RWPE1 (cell line): ENCODE measurements around the gene NSRP1.

ENCODE experiments used
- CTCF ChIA-PET: fragments of 350-600 bp; sonication (Branson Sonifier 250); formaldehyde crosslinking; extraction: SDS; loops from one replicate; lab custom pipeline; 2021; lab: Yijun Ruan, JAX
- POLR2A ChIA-PET: fragments of 400-600 bp; formaldehyde crosslinking; extraction: SDS; loops from one replicate; lab custom pipeline; 2020; ENCODE audit warnings: antibody characterized with exemption; ENCODE audit not compliant: low non-redundant PET; lab: Yijun Ruan, JAX
- DNase-seq: peaks from one replicate; pipeline ENCODE4 v3.0.0; 2012; ENCODE audit warnings: low spot score
- H3K27ac ChIP-seq: fragments of 450-650 bp; 2 replicates; pipeline ENCODE4 v1.5.1; 2017
- CTCF ChIP-seq: fragments of 450-650 bp; conservative IDR thresholded peaks from 2 replicates; pipeline ENCODE4 v1.5.1; 2017; ENCODE audit warnings: low read depth, mild to moderate bottlenecking

The NSRP1 gene

GRCh38 chr17:30165960-30166359 lies 49.3 kb downstream of the NSRP1 start:
- DNase-seq: no peak
- ChIA-PET CTCF (no interaction called here), POLR2A (no interaction called here)
- no peak for TF ChIP-seq CTCF
- no peak overlapping the region for H3K27ac ChIP-seq

- CTCF ChIA-PET: no interaction called here
- TF ChIP-seq CTCF: no peak
- peak; percentile 11 for DNase-seq
- POLR2A ChIA-PET: no interaction called here
- H3K27ac ChIP-seq: no peak overlapping the region
These were observed 53.9 kb downstream of the NSRP1 start for GRCh38 chr17:30170415-30170987.

GRCh38 chr17:30172560-30172959 lies 55.9 kb downstream of the NSRP1 start:
- CTCF ChIA-PET: interaction anchor here (0.6 kb wide), 1 partner anchor 11 kb away, joined by 4 read pairs; no protein-coding TSS in a partner anchor
- POLR2A ChIA-PET: no interaction called here

GRCh38 chr17:30173649-30174048 lies 57.0 kb downstream of the NSRP1 start:
- POLR2A ChIA-PET: no interaction called here
- CTCF ChIA-PET: no interaction called here

More at GRCh38 chr17:30172560-30172959, 55.9 kb downstream of the NSRP1 start:
- no peak for TF ChIP-seq CTCF
- no peak overlapping the region for H3K27ac ChIP-seq
- DNase-seq: peak; percentile 11

GRCh38 chr17:30174556-30174955 lies 57.9 kb downstream of the NSRP1 start:
- DNase-seq: no peak
- CTCF ChIA-PET: interaction anchor here (0.6 to 0.7 kb wide), 2 partner anchors 145 to 1695 kb away, joined by 3 to 4 read pairs; no protein-coding TSS in a partner anchor
- POLR2A ChIA-PET: no interaction called here
- no peak overlapping the region for H3K27ac ChIP-seq
- no peak for TF ChIP-seq CTCF

More at GRCh38 chr17:30173649-30174048, 57.0 kb downstream of the NSRP1 start:
- no peak for DNase-seq
- H3K27ac ChIP-seq: no peak overlapping the region
- TF ChIP-seq CTCF: no peak

GRCh38 chr17:30176855-30177254 lies 60.2 kb downstream of the NSRP1 start:
- no peak for DNase-seq
- CTCF ChIA-PET: no interaction called here
- no peak for TF ChIP-seq CTCF
- H3K27ac ChIP-seq: no peak overlapping the region
- POLR2A ChIA-PET: no interaction called here
